ENCODE data around the gene MT1M.
"Not testable (repeated sequence)": the region's sequence is repeated elsewhere in the genome, so short reads cannot be mapped to it uniquely, and the experiment has no call there.

The MT1M gene

DNA sequence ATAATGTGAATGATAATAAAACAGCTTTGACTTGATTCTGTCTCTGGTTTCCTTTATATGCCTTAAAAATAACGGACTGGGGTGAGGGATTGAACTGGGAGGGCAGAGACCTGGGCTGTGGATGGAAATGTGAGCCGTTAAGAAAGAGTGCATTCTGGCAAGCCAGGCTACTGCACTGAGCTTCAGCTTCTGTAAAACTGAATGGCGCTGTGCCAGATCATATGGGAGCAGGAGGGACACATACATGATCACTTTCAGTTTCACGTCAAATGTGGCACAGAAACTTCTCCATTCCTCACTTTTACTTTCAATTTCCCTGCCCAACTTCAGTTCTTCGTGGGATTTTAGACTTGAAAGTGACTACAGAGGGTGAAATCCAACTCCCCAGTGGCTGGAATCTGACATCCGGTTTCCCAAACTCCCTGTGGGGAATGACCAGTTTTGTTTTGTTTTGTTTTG is 23.0 kb upstream of the MT1M start:
- DNase-seq: no peak

DNA sequence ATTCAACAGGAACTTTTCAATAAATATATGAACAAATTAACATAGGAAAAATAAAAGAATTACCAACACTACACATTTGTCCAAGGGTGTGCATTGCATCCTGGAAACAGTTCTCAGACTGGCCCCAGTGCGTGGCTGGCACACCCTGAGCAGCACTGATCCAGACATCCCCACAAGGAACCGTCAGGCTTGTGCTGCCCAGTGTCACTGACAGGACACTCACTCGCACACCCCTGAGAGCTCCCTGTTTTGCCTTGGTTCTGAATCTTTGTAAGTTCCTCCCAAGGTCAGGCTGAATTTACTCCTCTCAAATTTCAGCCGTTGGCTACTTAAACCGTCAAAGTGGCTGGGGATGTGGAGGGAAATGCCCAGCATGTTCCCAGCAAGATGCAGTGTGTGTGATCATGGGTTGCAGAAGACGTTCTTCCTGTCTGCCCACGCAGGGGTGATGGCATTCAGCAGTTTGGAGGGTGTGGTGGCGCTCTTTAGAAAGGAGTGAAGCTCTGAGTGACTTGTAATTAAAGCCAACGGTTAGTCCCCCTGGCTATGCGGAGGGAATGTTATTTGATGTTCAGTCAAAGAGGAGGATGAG is 22.3 kb upstream of the MT1M start:
- DNase-seq: no peak

DNA sequence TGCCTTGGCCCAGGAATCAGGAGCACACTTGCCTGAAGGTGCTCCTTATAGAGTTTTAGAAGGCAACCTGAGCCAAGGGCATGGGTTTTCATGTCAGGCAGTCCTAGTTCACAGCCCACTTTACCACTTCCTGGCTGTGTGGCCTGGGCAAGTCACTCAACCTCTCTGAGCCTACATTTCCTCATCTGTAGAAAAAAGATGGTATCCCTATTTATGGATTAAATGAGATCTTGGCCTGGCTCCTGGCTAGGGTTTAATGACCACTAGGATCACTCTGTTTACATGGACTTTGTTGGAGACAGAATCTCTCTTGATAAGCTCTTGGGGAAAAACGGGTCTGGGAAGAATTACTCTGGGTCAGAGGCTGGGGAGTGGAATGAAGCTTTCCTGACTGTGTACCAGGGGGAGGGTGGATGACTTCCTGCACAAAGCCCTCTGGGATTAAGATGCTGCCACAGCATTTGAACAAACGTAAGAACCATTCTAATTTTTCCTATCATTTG is 21.8 kb upstream of the MT1M start:
- DNase-seq: no peak

DNA sequence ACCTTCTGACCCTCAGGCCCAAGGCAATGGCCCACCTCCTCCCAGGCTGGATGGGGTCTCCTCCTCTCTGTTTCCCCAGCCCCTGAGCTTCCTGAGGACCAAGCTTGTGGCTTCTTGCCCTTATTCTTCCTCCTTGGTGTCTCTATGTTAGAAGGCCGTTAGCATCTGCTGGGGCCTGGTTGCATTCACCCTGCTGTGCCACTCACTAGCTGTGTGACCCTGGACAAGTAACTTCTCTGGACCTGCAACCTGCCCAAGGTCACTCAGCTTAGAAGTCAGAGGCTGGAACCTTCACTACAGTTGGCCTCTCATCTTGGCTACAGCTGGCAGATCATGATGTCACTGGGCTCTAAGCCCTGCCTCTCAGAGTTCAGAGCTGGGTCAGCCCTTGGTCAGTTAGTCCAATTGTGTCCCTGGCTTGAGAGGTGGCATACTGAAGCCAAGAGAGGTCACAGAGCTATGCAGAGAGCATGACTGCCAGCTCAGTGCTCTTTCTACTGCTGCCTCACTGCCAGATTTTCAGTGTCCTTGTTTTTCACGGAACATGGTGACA is 21.1 kb upstream of the MT1M start:
- DNase-seq: no peak

DNA sequence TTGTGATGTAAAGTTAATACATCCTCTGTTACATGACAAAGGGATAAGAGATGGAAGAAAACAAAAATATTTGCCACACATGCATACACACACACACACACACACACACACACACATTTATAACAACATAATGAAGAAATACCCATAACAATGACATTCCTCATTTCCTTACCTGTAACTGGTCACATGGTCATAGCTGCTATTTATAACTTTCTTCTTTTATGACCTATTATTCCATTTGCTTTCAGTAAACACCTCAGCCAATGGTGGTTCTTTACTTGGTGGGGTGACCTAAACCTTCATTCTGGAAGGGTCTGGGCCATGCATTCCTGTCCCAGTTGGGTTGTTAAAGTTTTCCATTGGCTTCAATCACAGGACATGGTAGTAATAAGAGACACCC is 18.8 kb upstream of the MT1M start:
- no peak for DNase-seq

DNA sequence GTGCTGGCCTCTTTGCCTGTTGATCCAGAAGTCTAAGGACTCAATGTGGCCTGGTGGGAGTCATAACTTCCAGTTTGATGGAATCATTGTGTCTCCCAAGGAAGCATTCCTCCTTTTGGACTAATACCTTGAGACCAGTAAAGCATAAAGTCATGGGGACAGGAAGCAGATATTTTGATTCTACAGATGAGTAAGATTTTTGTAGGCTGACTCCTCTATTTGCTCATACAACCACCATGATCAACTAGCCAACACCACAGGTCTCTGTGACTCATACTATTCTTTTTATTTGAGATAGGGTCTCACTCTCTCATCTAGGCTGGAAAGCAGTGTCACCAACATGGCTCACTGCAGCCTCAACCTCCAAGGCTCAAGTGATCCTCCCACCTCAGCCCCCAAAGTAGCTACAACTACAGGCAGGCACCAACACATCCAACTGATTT is 17.9 kb upstream of the MT1M start:
- no peak for DNase-seq

DNA sequence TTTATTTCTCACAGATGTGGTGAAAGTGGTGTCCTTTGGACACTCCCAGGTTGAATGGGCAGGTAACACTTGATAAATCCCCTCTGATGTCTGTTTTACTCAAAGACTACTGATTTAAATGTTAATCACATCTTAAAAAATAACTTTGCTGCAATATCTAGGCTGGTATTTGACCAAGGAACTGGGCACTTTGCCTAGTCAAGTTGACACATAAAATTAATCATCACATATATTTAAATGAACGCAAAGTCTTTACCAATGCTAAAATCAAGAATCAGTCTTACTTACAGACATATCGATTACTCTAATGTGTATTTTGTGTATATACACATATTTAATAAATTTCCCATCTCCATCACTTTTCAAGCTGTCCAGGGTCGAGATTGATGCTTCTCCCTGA is 17.1 kb upstream of the MT1M start:
- DNase-seq: no peak

DNA sequence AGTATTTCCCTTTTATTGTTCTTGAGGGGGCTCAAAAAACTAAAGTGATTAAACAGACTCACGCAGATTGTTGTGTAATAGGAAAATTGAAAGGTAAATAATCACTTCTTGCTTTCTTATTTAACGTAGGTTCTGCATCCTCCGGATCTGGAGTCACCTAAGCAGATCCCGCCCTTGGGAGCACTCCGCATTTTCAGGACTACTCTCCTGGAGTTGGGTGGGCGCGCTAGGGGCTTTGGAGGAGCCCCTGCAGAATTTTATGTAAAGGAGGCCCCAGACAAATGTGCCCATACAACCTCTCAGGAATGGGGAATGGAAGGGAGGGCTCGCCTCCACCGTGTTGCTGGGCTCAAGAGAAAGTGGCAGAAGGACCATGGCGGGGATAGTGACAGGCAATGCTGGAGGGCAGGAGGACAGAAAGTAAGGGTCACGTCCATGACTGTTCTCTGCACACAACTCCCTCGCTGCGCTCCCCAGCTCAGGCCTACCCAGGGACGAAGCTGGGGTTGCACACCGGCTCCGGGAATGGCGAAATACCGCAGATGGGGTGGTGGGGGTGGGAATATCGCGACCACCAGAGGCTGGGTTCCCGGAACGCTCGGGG is 15.7 kb upstream of the MT1M start:
- no peak for DNase-seq

DNA sequence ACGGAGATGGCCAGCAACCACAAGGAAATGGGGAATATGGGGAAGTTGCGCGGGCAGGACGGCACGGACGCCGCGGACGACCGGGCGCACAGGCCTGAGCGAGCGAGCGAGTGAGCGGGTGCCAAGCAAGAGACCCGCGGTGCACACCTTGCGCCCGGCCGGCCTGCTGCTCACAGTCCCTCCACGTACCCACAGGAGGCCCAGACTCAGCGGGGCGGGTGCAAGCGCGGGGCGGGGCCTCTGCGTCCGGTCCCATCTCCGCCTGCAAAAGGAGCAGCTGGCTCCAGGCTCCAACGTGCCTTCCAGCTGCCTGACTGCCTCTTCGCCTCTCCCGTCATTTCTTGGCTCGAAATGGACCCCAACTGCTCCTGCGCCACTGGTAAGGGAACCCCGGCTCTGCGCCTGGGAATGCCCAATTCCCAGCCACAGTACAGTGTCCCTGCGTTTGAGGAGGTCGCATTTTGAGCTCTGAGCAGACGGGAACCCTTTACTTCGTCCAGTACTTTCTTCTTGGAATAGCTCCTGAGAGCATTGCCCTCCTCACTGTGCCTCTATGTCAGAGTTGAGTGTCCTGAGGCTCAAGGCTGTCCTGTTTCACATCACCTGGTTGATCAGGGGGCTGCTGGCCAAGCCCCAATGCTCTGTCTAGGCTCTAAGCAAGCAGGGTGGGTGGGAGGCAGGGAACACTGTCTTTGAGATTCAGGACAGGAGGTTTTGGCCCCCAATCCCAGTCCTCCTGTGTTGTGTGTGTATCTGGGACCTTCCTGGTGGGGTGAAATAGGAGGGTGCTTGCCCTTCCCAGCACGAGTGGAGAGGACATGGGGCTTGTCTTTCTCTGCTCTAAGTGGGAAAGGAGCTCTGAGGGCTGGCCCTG is 15.0 kb upstream of the MT1M start:
- no peak for DNase-seq

DNA sequence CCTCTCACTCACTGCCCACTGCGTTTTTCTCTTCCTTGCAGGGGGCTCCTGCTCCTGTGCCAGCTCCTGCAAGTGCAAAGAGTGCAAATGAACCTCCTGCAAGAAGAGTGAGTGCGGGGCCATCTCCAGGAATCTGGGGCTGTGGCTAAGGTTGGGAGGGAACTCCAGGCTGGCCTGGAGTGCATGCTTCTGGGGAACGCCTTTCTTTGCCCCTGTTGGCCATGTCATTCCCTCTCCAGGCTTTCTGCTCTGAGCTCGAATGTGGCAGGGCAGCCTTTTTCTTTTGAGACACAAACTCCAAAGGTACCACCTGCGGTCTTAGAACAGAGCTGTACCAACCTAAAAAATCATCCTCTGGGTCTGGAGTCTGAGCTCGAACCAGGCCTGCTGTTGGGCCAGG is 14.3 kb upstream of the MT1M start:
- DNase-seq: no peak

DNA sequence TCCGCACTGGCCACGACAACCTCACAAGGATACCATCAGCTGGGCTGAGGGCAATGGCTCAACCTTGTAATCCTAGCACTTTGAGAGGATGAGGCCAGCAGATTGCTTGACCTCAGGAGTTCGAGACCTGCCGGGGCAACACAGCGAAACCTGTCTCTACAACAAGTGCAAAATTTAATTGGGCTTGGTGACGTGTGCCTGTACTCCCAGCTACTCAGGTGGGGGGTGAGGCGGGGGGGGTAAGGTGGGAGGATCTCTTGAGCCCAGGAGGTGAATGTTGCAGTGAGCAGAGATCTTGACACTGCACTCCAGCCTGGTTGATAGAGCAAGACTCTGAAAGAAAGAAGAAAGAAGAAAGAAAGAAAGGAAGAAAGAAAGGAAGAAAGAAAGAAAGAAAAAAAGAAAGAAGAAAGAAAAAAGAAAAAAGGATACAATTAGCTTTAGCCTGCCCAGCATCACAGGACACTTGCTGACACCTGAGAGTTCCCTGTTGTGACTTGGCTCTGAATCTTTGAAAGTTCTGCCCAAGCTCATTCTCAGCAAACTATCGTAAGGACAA is 12.0 kb upstream of the MT1M start:
- DNase-seq: no peak

DNA sequence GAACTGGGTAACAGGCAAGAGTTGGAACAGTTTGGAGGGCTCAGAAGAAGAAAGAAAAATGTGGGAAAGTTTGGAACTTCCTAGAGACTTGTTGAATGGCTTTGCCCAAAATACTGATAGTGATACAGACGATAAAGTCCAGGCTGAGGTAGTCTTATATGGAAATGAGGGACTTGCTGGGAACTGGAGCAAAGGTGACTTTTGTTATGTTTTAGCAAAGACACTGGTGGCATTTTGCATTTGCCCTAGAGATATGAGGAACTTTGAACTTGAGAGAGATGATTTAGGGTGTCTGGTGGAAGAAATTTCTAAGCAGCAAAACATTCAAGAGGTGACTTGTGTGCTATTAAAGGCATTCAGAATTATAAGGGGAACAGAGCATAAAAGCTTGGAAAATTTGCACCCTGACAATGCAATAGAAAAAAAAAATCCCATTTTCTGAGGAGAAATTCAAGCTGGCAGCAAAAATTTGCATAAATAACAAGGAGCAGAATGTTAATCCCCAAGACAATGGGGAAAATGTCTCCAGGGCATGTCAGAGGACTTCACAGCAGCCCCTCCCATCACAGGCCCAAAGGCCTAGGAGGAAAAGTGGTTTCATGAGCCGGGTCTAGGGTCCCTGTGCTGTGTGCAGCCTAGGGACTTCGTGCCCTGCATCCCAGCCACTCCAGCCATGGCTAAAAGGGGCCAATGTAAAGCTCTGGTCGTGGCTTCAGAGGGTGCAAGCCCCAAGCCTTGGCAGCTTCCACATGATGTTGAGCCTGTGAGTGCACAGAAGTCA is 10.6 kb upstream of the MT1M start:
- DNase-seq: not testable (repeated sequence)

DNA sequence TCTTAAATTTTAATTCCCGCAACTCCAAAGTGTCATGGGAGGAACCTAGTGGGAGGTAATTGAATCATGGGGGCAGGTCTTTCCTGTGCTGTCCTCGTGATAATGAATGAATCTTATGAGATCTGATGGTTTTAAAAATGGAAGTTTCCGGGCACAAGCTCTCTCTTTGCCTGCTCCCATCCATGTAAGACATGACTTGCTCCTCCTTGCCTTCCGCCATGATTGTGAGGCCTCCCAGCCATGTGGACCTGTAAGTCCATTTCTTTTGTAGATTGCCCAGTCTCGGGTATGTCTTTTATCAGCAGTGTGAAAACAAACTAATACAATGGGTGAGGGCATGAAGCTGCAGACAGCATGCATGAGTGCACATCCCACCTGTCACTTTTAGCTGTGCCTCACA is 9.3 kb upstream of the MT1M start:
- not testable (repeated sequence) for DNase-seq

DNA sequence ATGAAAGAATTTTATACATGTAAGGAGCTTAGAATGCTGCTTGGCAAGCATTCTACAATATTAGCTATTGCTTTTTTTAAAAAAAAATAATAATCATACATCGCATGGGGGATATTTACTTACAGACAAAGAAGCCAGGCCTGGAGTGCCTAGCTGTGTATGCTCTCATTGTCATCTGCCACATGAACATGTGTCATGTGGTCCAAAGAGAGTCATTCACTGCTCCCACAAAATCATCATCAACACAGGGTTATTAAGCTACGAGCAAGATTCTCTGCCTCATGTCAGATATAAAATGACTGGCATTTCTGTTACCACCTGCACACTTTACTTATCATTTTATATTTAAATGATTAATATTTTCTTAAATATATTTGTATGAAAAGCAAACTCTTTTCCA is 8.8 kb upstream of the MT1M start:
- DNase-seq: no peak

DNA sequence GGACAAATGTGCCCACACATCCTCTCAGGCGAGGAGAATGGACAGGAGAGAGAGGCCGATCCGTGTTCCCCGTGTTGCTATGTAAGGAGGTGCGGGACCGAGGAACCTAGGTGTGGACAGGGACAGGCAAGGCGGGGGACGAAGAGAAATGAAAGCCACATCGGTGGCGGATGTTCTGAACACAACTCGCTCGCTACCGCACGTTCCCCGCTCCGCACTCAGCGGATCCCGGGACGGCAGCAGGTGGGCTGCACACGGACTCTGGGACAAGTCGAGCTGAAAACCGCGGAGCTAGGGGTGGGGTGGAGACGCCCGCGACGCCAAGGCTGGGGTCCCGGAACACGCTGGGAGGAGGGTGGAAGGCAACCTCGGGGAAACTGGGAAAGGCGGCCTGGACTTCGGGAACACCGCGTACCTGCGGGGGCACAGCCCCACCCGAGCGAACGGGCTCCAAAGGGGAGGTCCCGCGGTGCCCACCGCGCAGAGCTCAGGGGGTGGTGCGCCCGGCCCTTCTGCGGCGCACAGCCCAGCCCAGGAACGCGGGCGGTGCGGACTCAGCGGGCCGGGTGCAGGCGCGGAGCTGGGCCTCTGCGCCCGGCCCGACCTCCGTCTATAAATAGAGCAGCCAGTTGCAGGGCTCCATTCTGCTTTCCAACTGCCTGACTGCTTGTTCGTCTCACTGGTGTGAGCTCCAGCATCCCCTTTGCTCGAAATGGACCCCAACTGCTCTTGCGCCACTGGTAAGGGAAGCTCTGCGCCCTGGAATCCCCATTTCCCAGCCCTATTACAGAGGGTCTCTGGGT is 7.1 kb upstream of the MT1M start, which contains the start of gene MT1E:
Gene MT1E, plus strand, starts transcription at position 642 of the 803 bp plus-strand sequence. Its CDS starts 71 bp downstream, at position 713.
- DNase-seq: no peak

DNA sequence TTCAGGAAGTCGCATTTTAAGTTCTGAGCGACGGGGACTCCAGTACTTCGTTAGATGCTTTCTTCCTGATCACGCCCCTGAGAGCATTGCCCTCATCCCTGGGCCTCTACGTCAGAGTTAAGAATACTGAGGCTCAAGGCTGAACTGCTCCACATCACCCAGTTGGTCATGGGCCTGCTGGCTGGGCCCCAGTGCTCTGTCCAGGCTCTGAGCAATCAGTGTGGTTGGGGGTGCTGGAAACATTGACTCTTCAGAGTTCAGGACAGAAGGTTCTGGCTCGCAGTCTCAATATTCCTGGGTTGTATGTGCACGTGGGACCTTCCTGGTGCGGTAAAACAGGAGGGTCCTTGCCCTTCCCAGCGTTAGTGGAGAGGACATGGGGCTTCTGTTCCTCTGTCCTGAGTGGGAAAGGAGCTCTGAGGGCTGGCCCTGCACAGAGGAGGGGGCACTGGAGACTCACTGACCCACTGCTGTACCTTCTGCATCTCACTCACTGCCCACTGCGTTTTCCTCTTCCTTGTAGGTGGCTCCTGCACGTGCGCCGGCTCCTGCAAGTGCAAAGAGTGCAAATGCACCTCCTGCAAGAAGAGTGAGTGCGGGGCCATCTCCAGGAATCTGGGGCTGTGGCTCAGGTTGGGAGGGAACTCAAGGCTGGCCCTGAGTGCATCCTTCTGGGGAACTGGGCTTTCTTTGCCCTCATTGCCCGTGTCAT is 6.4 kb upstream of the MT1M start:
- DNase-seq: no peak

DNA sequence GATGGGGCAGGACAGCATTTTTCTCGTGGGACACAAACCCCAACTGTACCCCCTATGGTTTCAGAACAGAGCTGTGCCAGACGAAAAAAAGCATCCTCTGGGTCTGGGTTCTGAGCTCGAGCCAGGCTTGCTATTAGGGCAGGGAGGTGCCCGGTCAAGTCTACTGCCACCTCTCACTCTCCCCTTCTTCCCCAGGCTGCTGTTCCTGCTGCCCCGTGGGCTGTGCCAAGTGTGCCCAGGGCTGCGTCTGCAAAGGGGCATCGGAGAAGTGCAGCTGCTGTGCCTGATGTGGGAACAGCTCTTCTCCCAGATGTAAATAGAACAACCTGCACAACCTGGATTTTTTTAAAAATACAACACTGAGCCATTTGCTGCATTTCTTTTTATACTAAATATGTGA is 5.8 kb upstream of the MT1M start:
- no peak for DNase-seq

DNA sequence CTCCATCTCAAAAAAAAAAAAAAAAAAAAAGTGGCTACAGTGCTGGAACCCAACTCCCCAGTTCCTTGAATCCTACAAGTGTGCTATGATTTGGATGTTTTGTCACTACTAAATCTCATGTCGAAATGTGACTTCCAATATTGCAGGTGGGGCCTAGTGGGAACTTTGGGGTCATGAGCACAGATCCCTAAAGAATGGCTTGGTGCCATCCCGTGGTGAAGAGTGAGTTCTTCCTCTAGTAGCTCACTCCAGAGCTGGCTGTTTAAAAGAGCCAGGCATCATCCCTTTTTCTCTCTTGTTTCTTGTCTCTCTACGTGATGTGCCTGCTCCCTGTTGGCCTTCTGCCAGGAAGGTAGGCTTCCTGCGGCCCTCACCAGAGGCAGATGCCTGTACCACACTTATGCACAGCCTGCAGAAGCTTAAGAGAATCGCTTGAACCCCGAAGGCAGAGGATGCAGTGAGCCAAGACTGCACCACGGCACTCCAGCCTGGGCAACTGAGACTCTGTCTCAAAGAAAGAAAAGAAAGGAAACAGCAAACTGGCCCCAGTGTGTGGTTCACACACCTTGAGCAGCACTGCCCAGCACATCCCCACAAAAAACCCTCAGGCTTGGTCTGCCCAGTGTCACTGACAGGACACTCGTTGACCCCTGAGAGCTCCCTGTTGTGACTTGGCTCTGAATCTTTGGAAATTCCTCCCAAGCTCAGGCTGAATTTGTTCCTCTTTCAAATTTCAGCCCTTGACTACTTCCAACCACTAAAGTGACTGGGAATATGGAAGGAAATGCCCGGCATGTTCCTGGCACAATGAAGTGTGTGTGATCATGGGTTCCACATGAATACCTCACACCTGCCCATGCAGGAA is 3.7 kb upstream of the MT1M start:
- no peak for DNase-seq

DNA sequence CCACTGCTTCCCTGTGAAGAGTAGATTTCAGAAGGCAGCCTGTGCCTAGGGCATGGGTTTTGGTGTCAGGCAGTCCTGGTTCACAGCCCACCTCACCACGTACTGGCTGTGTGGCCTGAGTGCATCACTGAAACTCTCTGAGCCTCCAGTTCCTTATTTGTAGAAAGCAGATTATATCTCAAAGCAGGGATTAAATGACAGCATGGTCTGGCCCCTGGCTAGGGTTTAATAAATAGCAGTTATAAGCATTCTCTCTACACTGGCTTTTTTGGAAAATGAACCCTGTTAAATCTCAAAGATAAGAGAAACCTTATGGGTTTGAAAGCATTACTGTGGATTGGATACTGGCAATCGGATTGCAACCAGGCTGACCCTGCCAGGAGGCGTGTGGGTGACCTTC is 2.9 kb upstream of the MT1M start:
- no peak for DNase-seq

DNA sequence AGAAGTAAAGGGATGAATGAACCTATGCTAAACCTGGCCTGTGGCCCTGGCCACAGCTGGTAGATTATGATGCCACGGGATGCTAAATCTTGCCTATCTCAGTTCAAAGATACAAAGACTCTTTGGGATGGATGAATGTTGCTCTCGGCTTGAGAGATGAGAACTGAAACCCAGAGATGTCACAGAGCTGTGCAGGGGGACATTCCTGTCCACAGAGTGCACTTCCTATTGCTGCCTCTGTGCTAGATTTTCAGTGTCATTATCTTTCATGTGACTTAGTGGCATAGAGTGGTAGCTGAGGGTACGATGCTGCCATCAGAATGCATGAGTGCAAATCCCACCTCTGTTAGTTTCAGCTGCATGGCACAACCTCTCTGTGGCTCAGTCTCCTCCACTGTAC is 2.3 kb upstream of the MT1M start:
- DNase-seq: no peak

All from NCI-H2081 treated with DMSO at 0.1 percent for 48 hours (cell line).